GM19099 (cell line): Measurements from ENCODE around the gene ZBTB20.

Source experiments
- POLR2A ChIP-seq: IDR thresholded peaks from 3 replicates; pipeline ENCODE4 v1.6.1; 2011; ENCODE audit warnings: low read depth; ENCODE audit not compliant: insufficient read length; ENCODE audit errors: extremely low read depth

ZBTB20 gene

DNA sequence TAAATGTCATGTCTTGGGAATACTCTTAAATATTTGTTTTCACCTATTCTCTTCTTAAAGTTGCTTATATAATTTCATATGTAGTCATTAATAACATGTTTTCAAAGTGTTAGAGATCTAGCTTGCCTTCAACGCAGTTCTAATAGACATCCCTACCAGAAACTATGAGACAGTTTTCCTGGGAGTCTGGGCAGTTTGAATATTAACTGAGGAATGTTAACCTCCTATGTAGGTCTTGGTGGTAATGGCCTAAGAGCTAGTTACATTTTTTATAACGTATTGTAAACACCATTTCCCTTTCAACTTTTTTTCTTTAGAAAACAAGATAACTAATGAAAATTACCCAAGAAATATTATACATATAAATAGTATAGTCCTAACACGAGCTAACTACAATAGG is 525.1 kb downstream of the ZBTB20 start:
- TF ChIP-seq POLR2A = no peak

DNA sequence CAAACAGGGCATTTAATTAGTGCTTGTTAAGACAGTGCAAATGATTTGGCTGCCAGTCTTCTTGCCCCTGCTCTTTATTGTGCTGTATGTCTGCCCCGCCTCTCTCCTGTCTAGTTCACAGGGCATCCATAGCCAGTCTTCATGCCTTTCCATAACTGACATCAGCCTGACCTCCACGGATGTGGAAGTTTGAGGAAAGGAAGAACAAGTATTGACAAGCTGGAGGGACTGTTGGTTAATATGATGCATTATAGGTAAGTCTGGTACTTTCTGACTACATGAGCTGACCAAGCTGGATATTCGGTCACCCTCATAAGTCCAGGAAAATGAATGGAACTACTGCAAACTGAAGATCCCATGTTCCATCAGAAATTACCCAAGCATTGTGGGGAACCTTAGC is 527.3 kb downstream of the ZBTB20 start:
- no peak for TF ChIP-seq POLR2A

DNA sequence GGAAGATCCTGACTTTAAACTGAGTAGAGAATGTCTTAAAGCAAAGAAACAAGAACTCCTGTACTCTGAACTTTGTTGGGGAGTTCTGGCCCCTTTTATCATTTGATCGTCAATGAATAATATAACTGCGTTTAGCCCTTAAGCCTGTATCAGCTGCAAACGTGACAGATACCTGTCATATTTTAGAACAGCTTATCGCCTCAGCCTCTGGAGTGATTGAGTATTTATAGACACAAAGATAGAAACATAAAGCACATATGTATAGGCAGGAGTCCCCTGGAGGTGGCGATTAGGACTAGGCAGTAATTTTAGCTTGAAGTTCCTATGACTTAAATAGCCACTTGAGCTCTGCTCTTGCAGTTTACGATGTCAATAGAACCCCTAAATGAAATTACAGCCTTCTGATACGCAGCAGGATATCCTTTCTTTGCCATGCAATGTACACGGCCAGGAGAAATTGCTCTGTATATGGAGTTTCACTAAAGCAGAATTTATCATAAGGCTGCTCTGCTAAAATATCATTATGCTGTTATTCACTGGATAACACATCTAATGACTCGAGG is 531.5 kb downstream of the ZBTB20 start:
- TF ChIP-seq POLR2A = no peak

DNA sequence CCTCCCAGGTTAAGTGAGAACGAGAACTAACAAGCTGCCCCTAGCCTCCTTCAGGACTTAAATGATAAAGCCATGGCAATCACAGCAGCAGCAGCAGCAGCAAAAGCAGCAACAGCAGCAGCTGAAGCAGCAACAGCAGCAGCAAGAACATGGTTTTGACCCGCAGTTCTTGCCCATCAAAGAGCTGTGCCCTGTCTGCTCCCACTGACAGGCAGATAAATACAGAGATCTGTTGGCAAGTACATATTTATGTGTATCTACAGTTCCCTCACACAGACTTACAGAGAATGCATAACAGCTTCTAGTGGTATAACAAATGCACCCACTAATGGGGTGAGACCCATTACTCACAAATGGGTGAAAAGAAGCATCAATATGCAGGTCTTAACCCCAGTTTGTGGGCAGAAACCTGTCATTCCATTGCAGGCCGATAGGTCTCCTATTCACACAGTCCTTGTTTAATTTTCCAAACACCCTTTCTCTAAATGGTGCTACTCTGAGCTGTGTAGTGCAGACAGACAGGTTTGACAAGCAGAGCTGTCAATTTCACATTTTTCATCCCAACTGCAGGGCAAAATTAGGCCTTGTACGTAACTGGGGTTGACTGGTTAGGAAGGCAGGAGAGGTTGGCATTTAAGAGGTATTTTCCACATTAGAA is 537.0 kb downstream of the ZBTB20 start:
- no peak for TF ChIP-seq POLR2A

- TF ChIP-seq POLR2A = no peak
Measured at GRCh38 chr3:114608293-114608692, 538.8 kb downstream of the ZBTB20 start.

- no peak for TF ChIP-seq POLR2A
Measured at GRCh38 chr3:114606336-114606735, 540.8 kb downstream of the ZBTB20 start.

DNA sequence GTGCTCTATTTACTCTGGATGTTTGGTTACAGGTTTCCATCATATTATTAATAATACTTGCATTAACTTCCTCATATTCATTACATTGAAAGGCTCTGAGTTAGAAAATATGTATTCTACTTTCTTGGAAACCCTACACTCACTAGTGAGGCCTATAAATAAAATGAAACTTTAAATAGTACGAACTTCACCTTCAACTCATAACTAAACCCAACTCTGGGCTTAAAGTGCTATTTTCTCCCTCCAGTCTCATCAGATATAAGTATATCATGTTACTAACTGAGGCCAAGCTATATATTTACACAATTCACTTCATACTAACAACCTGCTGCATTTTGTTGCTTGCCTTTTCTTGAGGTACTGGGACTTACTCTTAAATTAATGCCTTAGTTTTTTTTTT is 546.5 kb downstream of the ZBTB20 start:
- no peak for TF ChIP-seq POLR2A

- TF ChIP-seq POLR2A = no peak
Measured at GRCh38 chr3:114597871-114598270, 549.2 kb downstream of the ZBTB20 start.

- no peak for TF ChIP-seq POLR2A
Measured at GRCh38 chr3:114597012-114597411, 550.1 kb downstream of the ZBTB20 start.

DNA sequence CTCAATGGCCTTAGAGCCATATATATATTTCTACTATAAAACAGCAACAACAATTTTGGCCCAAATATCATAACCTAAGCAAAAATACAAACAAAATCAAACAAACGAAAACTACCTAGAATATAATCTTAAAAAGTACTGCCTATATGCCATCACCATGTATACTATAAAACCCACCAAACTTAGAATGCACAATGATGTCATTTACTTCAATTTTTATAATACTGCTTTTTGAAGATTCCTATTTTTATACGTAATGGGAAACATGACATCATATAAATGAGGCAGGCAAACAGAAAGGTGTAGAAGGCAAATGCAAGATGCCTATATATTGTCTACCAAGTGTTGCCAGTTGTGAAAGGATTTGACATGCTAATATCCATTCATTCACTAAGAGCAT is 550.9 kb downstream of the ZBTB20 start:
- TF ChIP-seq POLR2A = no peak

DNA sequence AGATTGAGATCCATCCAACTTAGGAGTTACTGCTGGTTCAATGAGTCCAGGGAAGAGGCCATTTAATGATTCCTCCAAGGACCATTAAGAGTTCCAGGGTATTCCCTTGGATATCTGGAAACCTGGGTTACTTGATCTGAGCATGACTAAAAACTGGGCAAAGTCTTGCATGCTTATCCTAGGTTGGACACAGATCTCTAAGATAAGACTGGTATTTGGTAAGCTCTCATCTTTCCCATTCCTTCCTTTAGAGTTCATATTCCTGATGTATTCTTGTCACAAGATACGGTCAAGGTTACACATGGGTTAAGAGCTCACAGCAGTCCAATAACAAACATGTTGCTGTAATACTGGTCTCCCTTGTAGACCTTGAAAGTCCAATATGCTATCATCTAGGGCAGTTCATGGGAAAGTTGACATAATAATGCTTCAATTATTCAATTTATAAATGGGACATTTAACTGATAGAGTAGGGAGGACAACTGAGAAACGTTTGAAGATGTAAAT is 551.5 kb downstream of the ZBTB20 start:
- no peak for TF ChIP-seq POLR2A

- no peak for TF ChIP-seq POLR2A
Measured at GRCh38 chr3:114590309-114591047, 556.6 kb downstream of the ZBTB20 start.

DNA sequence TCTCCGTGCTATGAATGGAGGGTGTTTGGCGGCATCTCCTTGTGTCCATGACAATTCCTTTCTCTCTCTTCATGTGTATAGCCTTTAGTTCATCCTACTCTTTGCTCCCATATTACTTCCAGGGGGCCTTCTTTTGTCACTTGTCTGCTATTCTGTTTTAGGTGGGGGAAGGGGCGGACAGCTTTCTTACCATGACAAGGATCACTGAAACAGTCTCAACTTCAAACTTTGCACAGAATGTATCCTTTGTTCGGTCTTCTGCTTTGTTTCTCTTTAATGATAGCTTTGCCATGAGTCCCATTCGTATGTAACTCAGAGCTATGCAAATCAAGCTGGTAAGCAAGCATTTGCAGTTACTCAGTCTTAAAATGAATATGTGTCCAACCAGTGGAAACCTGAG is 559.1 kb downstream of the ZBTB20 start:
- no peak for TF ChIP-seq POLR2A

DNA sequence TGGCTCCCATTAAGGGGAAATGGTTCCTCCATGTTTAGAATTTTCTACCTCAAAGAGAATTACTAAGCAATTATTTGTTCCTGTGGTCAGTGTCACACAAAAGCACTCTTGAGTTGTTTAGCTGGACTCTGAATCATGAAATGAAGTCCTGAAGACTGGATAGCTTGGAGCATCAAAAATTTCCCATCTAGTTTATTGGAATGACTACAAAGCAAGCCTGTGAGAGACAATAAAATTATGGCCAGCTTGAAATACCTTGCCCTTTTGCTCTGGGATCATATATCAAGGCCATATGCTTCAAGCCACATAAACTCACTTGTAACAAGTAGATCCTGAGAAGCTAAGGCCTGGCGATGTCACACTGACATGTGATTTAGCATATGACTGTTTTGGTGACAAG is 561.0 kb downstream of the ZBTB20 start:
- TF ChIP-seq POLR2A = no peak

GRCh38 chr3:114585687-114586086 is 561.4 kb downstream of the ZBTB20 start:
- TF ChIP-seq POLR2A = no peak
